IMR-90 (cell line): ENCODE data around the gene ITGA6. TPM values are rescaled to one million over a fixed set of nuclear protein-coding genes. Genes with fewer than 3 reads are reported as not detected.

Source experiments
- ATAC-seq: fragments of 200-7000 bp; cut with Tn5 transposase; 2 replicates; pipeline ENCODE4 v1.9.1; 2020; ENCODE audit warnings: low read depth, mild to moderate bottlenecking, moderate library complexity
- BruUV-seq: library from RNA; stranded (reverse); fragments of 400-500 nt; replicated peaks from 2 replicates; lab custom pipeline; 2021; lab: Mats Ljungman, UMichigan
- CTCF ChIA-PET: fragments of 300-600 bp; formaldehyde crosslinking; extraction: SDS; loops from one replicate; lab custom pipeline; 2021; ENCODE audit warnings: antibody characterized with exemption; lab: Yijun Ruan, JAX
- POLR2A ChIA-PET: fragments of 300-600 bp; sonication (Branson Sonifier 250); formaldehyde crosslinking; loops from one replicate; lab custom pipeline; 2022; ENCODE audit warnings: antibody characterized with exemption; ENCODE audit not compliant: unreplicated experiment; lab: Charles Lee
- DNase-seq: peaks from one replicate; pipeline ENCODE4 v3.0.0; 2013
- H2AFZ ChIP-seq: replicated peaks from 2 replicates; pipeline ENCODE3; 2013; ENCODE audit warnings: low read length, mild to moderate bottlenecking; ENCODE audit not compliant: poor library complexity
- H2AK5ac ChIP-seq: 2 replicates; pipeline ENCODE4 v1.6.1; 2013; ENCODE audit warnings: low read depth, low read length, inconsistent platforms
- H2AK9ac ChIP-seq: replicated peaks from 2 replicates; pipeline ENCODE3; 2013; ENCODE audit warnings: mild to moderate bottlenecking, low read depth, low read length, moderate library complexity; ENCODE audit not compliant: poor library complexity
- H2BK120ac ChIP-seq: 2 replicates; pipeline ENCODE4 v1.6.1; 2013; ENCODE audit warnings: low read depth, low read length, inconsistent platforms
- H2BK15ac ChIP-seq: 3 replicates; pipeline ENCODE4 v1.6.1; 2013; ENCODE audit warnings: low read depth, low read length, inconsistent platforms
- H2BK20ac ChIP-seq: 2 replicates; pipeline ENCODE4 v1.6.1; 2013; ENCODE audit warnings: low read depth, mild to moderate bottlenecking, inconsistent platforms, low read length, moderate library complexity
- H2BK5ac ChIP-seq: 2 replicates; pipeline ENCODE4 v1.6.1; 2013; ENCODE audit warnings: mild to moderate bottlenecking, low read depth, low read length, inconsistent platforms; ENCODE audit not compliant: poor library complexity, severe bottlenecking
- H3K14ac ChIP-seq: replicated peaks from 2 replicates; pipeline ENCODE4 v1.6.1; 2013; ENCODE audit warnings: low read depth, low read length, inconsistent platforms
- H3K18ac ChIP-seq: 2 replicates; pipeline ENCODE4 v1.6.1; 2013; ENCODE audit warnings: low read depth, low read length, control low read depth
- H3K23ac ChIP-seq: 2 replicates; pipeline ENCODE4 v1.6.1; 2013; ENCODE audit warnings: low read depth, low read length, inconsistent platforms
- H3K27ac ChIP-seq: 2 replicates; pipeline ENCODE4 v1.5.1; 2013; ENCODE audit warnings: mild to moderate bottlenecking, control low read depth, low read length; ENCODE audit not compliant: insufficient read depth
- H3K27me3 ChIP-seq: 2 replicates; pipeline ENCODE4 v1.6.1; 2013; ENCODE audit warnings: low read length; ENCODE audit not compliant: control insufficient read depth, insufficient read depth
- H3K36me3 ChIP-seq: 2 replicates; pipeline ENCODE4 v1.6.1; 2013; ENCODE audit warnings: low read length, mixed read lengths; ENCODE audit not compliant: control insufficient read depth, insufficient read depth
- H3K4ac ChIP-seq: 2 replicates; pipeline ENCODE4 v1.6.1; 2013; ENCODE audit warnings: low read depth, low read length, inconsistent platforms
- H3K4me1 ChIP-seq: 2 replicates; pipeline ENCODE4 v1.6.1; 2013; ENCODE audit warnings: low read length, mixed read lengths; ENCODE audit not compliant: control insufficient read depth, insufficient read depth
- H3K4me2 ChIP-seq: 2 replicates; pipeline ENCODE4 v1.6.1; 2013; ENCODE audit warnings: low read depth, mild to moderate bottlenecking, control low read depth, low read length, moderate library complexity
- H3K4me3 ChIP-seq: 2 replicates; pipeline ENCODE4 v1.5.1; 2013; ENCODE audit warnings: low read depth, mild to moderate bottlenecking, control low read depth, low read length, moderate library complexity; ENCODE audit not compliant: insufficient read depth
- H3K56ac ChIP-seq: 2 replicates; pipeline ENCODE4 v1.6.1; 2013; ENCODE audit warnings: low read length, inconsistent platforms; ENCODE audit not compliant: insufficient read depth; ENCODE audit errors: extremely low read depth
- H3K79me1 ChIP-seq, 2 experiments: 2 replicates each; pipeline ENCODE4 v1.6.1; 2013; ENCODE audit warnings: low read length in 2 of 2, inconsistent platforms in 1 of 2, low read depth in 1 of 2
- H3K9ac ChIP-seq: 2 replicates; pipeline ENCODE4 v1.6.1; 2013; ENCODE audit warnings: low read depth, low read length, control low read depth
- H3K9me1 ChIP-seq: 2 replicates; pipeline ENCODE4 v1.6.1; 2013; ENCODE audit warnings: low read length, inconsistent platforms; ENCODE audit not compliant: insufficient read depth
- H3K9me3 ChIP-seq: 2 replicates; pipeline ENCODE4 v1.6.1; 2013; ENCODE audit warnings: low read length; ENCODE audit not compliant: control insufficient read depth, insufficient read depth
- H4K20me1 ChIP-seq: 2 replicates; pipeline ENCODE4 v1.6.1; 2013; ENCODE audit warnings: low read length, inconsistent platforms; ENCODE audit not compliant: insufficient read depth
- H4K5ac ChIP-seq: 2 replicates; pipeline ENCODE4 v1.6.1; 2013; ENCODE audit warnings: mild to moderate bottlenecking, low read depth, low read length, control low read depth
- H4K8ac ChIP-seq, 2 experiments: 2 replicates each; pipeline ENCODE4 v1.6.1; 2013; ENCODE audit warnings: low read depth in 2 of 2, low read length in 2 of 2, control low read depth in 1 of 2, inconsistent platforms in 1 of 2
- H4K91ac ChIP-seq: 2 replicates; pipeline ENCODE4 v1.6.1; 2013; ENCODE audit warnings: low read depth, low read length, inconsistent platforms; ENCODE audit not compliant: insufficient read depth
- CHD1 ChIP-seq: IDR thresholded peaks from 2 replicates; pipeline ENCODE4 v1.6.1; 2012; ENCODE audit warnings: low read depth, low read length, improper control_type of control experiment
- ELK1 ChIP-seq: fragments of 150-350 bp; IDR thresholded peaks from 2 replicates; pipeline ENCODE4 v1.6.1; 2016; ENCODE audit warnings: low read depth, mild to moderate bottlenecking, low read length, moderate library complexity, borderline replicate concordance
- FOS ChIP-seq: fragments of 150-350 bp; IDR thresholded peaks from 2 replicates; pipeline ENCODE4 v1.6.1; 2016; ENCODE audit warnings: low read depth, low read length
- MAFK ChIP-seq: IDR thresholded peaks from 2 replicates; pipeline ENCODE4 v1.6.1; 2012; ENCODE audit warnings: low read depth, low read length, improper control_type of control experiment
- MAZ ChIP-seq: IDR thresholded peaks from 2 replicates; pipeline ENCODE4 v1.6.1; 2012; ENCODE audit warnings: low read depth, mild to moderate bottlenecking, low read length, improper control_type of control experiment, moderate library complexity, borderline replicate concordance
- MXI1 ChIP-seq: IDR thresholded peaks from 2 replicates; pipeline ENCODE4 v1.6.1; 2012; ENCODE audit warnings: low read depth, mild to moderate bottlenecking, low read length, moderate library complexity, borderline replicate concordance
- NFE2L2 ChIP-seq: fragments of 150-350 bp; IDR thresholded peaks from 2 replicates; pipeline ENCODE4 v1.6.1; 2016; ENCODE audit warnings: low read depth, mild to moderate bottlenecking, low read length
- POLR2A ChIP-seq: IDR thresholded peaks from 2 replicates; pipeline ENCODE4 v1.6.1; 2012; ENCODE audit warnings: mild to moderate bottlenecking, low read depth, low read length
- RCOR1 ChIP-seq: IDR thresholded peaks from 2 replicates; pipeline ENCODE4 v1.6.1; 2012; ENCODE audit warnings: mild to moderate bottlenecking, low read length, improper control_type of control experiment; ENCODE audit not compliant: insufficient replicate concordance
- SMC3 ChIP-seq: fragments of 150-350 bp; IDR thresholded peaks from 2 replicates; pipeline ENCODE4 v1.6.1; 2016; ENCODE audit warnings: low read depth, mild to moderate bottlenecking, antibody characterized with exemption, low read length, moderate library complexity
- WGBS, 2 experiments: methylation state at CpG; one replicate each; pipeline versions ENCODE4 v1.1.5 to v1.1.7; 2013; ENCODE audit warnings: missing lambda C conversion rate in 2 of 2; ENCODE audit not compliant: insufficient read length in 1 of 2; ENCODE audit errors: extremely low coverage in 2 of 2; 5-methylcytosine and 5-hydroxymethylcytosine counted together
- dilution Hi-C: fragments of 300-500 bp; cut with HindIII; formaldehyde crosslinking; loops from one replicate; pipeline ENCODE4 v1.14.3; 2018; ENCODE audit warnings: low sequenced_read_pairs; ENCODE audit not compliant: unreplicated experiment
- in situ Hi-C: fragments of 300-500 bp; cut with MboI; formaldehyde crosslinking; loops from 3 replicates; pipeline ENCODE4 v1.14.3; 2019; ENCODE audit warnings: low sequenced_read_pairs, inconsistent platforms, mixed read lengths
- intact Hi-C: fragments of 100-400 bp; cut with micrococcal nuclease; formaldehyde crosslinking; loops from 2 replicates; pipeline ENCODE4 v1.10.0; 2022
- polyA plus RNA-seq, 3 experiments: library from polyadenylated mRNA; depleted of rRNA; stranded (reverse); fragments of >200 nt; gene quantifications; 2 replicates each; pipeline ENCODE4 v1.2.3, GENCODE V29; 2012; ENCODE audit warnings: low replicate concordance in 1 of 3
- total RNA-seq: library from RNA; depleted of rRNA; stranded (reverse); fragments of >200 nt; gene quantifications from 2 replicates; pipeline ENCODE4 v1.2.3, GENCODE V29; 2012
- TF ChIP-seq, protein P1 (sequence below): conservative IDR thresholded peaks from 2 replicates; pipeline ENCODE4 v1.5.1; 2012; ENCODE audit warnings: mild to moderate bottlenecking, low read depth, low read length, improper control_type of control experiment

ITGA6 gene
- total and polyA plus RNA-seq, 2 of the 4 experiments (the other 2 are of a cell fraction): 12.5 to 43.9 TPM

DNA sequence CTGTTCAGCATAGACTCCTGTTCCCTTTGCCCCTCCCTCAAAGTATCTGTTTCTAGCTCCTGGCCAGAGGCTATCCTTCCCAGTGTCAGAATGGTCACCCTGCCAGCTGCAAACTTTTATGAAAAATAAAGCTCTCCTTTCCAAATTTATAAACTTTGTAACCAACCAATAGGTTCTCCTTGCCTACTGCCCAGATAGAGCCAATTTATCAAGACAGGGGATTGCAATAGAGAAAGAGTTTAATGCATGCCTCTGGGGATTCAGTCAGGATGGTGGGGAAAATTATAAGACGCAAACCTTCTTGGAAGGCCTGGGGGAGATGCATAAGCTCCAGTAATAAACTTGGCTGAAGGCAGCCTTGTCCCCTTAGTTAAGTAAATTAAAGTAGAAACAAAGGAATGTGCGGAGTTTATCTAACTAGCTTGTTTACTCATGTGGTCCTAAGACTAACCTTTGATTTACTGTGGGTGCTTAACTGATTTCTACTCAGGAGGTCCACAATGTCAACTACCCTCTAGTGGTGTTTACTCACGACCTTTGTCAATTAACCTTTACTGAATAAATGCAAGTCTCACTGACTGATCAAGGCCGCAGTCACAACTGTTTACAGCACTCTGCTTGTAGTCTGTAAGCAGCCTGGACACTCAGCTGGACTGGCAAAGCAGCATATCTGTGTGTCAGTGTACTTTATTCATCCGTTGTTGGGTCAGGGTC lies 85.6 kb downstream of the ITGA6 start:
- CTCF ChIA-PET: no interaction called here
- H3K14ac ChIP-seq: no peak overlapping the region
- no peaks in the 10 kb centered on the region; the same call in 1 of the 2 replicates for H3K4me1 ChIP-seq
- 65% methylated on average over 3 of the region's 5 CpGs; no CpG with 5 or more reads in 1 of the 2 experiments for WGBS, 2 experiments
- no TSS peak for BruUV-seq
- H3K4me3 ChIP-seq: no peak overlapping the region
- H3K9me3 ChIP-seq: peaks cover 21% of the 10 kb centered on the region
- no peak overlapping the region for H2BK5ac ChIP-seq
- in situ Hi-C loops: no loop called here
- H4K20me1 ChIP-seq: no peaks in the 10 kb centered on the region
- H4K91ac ChIP-seq: no peak overlapping the region
- no peak overlapping the region for H4K5ac ChIP-seq
- no peak overlapping the region for H3K56ac ChIP-seq
- peaks cover 0 to 11% of the 10 kb centered on the region in 2 experiments; a peak in 2 of 4 replicates for H3K79me1 ChIP-seq
- DNase-seq (no peak), ATAC-seq (no peak)
- no peak overlapping the region for H2BK120ac ChIP-seq
- no peak overlapping the region for H3K9ac ChIP-seq
- intact Hi-C loops: no loop called here
- H2AK9ac ChIP-seq: no peak overlapping the region
- no peak overlapping the region for H3K4ac ChIP-seq
- H2AK5ac ChIP-seq: no peak overlapping the region
- dilution Hi-C loops: no loop called here
- H3K4me2 ChIP-seq: no peak overlapping the region
- no peak overlapping the region for H2AFZ ChIP-seq
- no peak for TF ChIP-seq POLR2A
- TF ChIP-seq FOS: no peak
- TF ChIP-seq, protein P1, sequence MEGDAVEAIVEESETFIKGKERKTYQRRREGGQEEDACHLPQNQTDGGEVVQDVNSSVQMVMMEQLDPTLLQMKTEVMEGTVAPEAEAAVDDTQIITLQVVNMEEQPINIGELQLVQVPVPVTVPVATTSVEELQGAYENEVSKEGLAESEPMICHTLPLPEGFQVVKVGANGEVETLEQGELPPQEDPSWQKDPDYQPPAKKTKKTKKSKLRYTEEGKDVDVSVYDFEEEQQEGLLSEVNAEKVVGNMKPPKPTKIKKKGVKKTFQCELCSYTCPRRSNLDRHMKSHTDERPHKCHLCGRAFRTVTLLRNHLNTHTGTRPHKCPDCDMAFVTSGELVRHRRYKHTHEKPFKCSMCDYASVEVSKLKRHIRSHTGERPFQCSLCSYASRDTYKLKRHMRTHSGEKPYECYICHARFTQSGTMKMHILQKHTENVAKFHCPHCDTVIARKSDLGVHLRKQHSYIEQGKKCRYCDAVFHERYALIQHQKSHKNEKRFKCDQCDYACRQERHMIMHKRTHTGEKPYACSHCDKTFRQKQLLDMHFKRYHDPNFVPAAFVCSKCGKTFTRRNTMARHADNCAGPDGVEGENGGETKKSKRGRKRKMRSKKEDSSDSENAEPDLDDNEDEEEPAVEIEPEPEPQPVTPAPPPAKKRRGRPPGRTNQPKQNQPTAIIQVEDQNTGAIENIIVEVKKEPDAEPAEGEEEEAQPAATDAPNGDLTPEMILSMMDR: no peak
- TF ChIP-seq MAZ: no peak
- no peak for TF ChIP-seq NFE2L2
- no peak for TF ChIP-seq CHD1
- no peak for TF ChIP-seq MXI1
- TF ChIP-seq RCOR1: no peak
- TF ChIP-seq ELK1: no peak
- no peak for TF ChIP-seq MAFK
- no peak for TF ChIP-seq SMC3
- H3K27me3 ChIP-seq: no peaks in the 10 kb centered on the region
- H3K18ac ChIP-seq: no peak overlapping the region
- no peak overlapping the region for H3K23ac ChIP-seq
- no peaks in the 10 kb centered on the region; the same call in 1 of the 2 replicates for H3K36me3 ChIP-seq
- no peak overlapping the region for H2BK20ac ChIP-seq
- no peaks in the 10 kb centered on the region for H3K9me1 ChIP-seq
- POLR2A ChIA-PET: no interaction called here
- no peak overlapping the region for H3K27ac ChIP-seq
- no peak overlapping the region for H4K8ac ChIP-seq
- no peak overlapping the region for H2BK15ac ChIP-seq
